Activated CD4-positive, alpha-beta memory T cell treated with anti-CD3 and anti-CD28 coated beads, Interleukin-2, amount 10 ng/mL, durations not matched to agents 7 days and 5 days (primary cell): ENCODE data around the gene TCTN2. TPM values are rescaled to one million over a fixed set of nuclear protein-coding genes. Genes with fewer than 3 reads are reported as not detected.

ENCODE experiments used
- CTCF ChIA-PET: fragments of 350-600 bp; sonication (Branson Sonifier 250); formaldehyde crosslinking; loops from one replicate; lab custom pipeline; 2021; ENCODE audit warnings: antibody characterized with exemption, inconsistent platforms; lab: Charles Lee
- POLR2A ChIA-PET: fragments of 350-600 bp; sonication (Branson Sonifier 250); formaldehyde crosslinking; loops from one replicate; lab custom pipeline; 2021; ENCODE audit warnings: antibody characterized with exemption; lab: Charles Lee
- DNase-seq: peaks from one replicate; pipeline ENCODE4 v3.0.0-alpha.2; 2020
- H3K27ac Mint-ChIP-seq: one replicate; pipeline ENCODE4 v1.8.0; 2021; ENCODE audit warnings: mild to moderate bottlenecking, mixed read lengths
- H3K27me3 Mint-ChIP-seq: one replicate; pipeline ENCODE4 v1.8.0; 2021; ENCODE audit warnings: mixed read lengths
- H3K36me3 Mint-ChIP-seq: one replicate; pipeline ENCODE4 v1.8.0; 2021; ENCODE audit warnings: low read depth, mixed read lengths
- H3K4me1 Mint-ChIP-seq: one replicate; pipeline ENCODE4 v1.8.0; 2021; ENCODE audit warnings: mixed read lengths
- H3K4me3 Mint-ChIP-seq: one replicate; pipeline ENCODE4 v1.8.0; 2021; ENCODE audit warnings: mild to moderate bottlenecking, mixed read lengths
- H3K9me3 Mint-ChIP-seq: one replicate; pipeline ENCODE4 v1.8.0; 2021; ENCODE audit warnings: mixed read lengths
- total RNA-seq, 2 experiments: library from RNA; stranded (reverse); gene quantifications; one replicate each; pipeline ENCODE4 v1.2.3, GENCODE V29; 2021

Gene TCTN2
- total RNA-seq, 2 experiments from 2014 or later = 3.2 to 3.6 TPM

GRCh38 chr12:123696646-123697045 lies 25.7 kb downstream of the TCTN2 start:
- DNase-seq = no peak
- Mint-ChIP-seq H3K27ac (no peak overlapping the region), H3K36me3 (peaks cover 4% of the 10 kb centered on the region), H3K27me3 (no peaks in the 10 kb centered on the region), H3K4me3 (no peak overlapping the region), H3K9me3 (no peaks in the 10 kb centered on the region), H3K4me1 (no peaks in the 10 kb centered on the region)
- POLR2A ChIA-PET = interaction anchor here (0.7 to 2.1 kb wide), 2 partner anchors 16 to 1013 kb away, joined by 4 to 9 read pairs; partner anchors contain the start of gene ATP6V0A2
- CTCF ChIA-PET = no interaction called here

DNA sequence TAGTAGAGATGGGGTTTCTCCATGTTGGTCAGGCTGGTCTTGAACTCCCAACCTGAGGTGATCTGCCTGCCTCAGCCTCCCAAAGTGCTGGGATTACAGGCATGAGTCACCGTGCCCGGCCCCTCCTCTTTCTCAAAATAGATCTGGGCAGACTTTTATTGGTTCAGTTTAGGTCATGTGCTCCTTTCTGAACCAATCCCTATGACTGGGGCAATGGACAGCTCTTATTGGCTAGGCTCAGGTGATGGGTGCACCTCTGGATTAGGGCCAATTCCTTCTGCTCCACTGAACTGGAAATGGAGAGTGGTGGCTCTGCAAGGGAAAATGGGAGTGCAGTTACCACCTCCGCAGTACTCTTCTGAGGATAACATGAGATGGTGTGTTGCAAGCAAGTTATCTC lies 35.0 kb downstream of the TCTN2 start:
- Mint-ChIP-seq H3K27ac (no peak overlapping the region), H3K9me3 (no peaks in the 10 kb centered on the region), H3K4me1 (peaks cover 2% of the 10 kb centered on the region), H3K36me3 (no peaks in the 10 kb centered on the region), H3K27me3 (no peaks in the 10 kb centered on the region), H3K4me3 (no peak overlapping the region)
- CTCF ChIA-PET = no interaction called here
- DNase-seq = no peak
- POLR2A ChIA-PET = no interaction called here

GRCh38 chr12:123707466-123707865 lies 36.6 kb downstream of the TCTN2 start:
- CTCF ChIA-PET = interaction anchor here (0.6 kb wide), 1 partner anchor 461 kb away, joined by 3 read pairs; no protein-coding TSS in a partner anchor
- Mint-ChIP-seq H3K27ac (no peak overlapping the region), H3K36me3 (no peaks in the 10 kb centered on the region), H3K9me3 (no peaks in the 10 kb centered on the region), H3K4me3 (no peak overlapping the region), H3K4me1 (peaks cover 9% of the 10 kb centered on the region), H3K27me3 (no peaks in the 10 kb centered on the region)
- DNase-seq = no peak
- POLR2A ChIA-PET = no interaction called here

GRCh38 chr12:123712780-123713319 lies 41.9 kb downstream of the TCTN2 start:
- DNase-seq = peak; percentile 18
- H3K4me3 Mint-ChIP-seq = peak overlapping the region; percentile 89
- ChIA-PET POLR2A (interaction anchor here (0.7 to 4.4 kb wide), 21 partner anchors 10 to 982 kb away, joined by 3 to 25 read pairs (median 5); partner anchors contain the start of genes DDX55, DNAH10, EIF2B1 and GTF2H3), CTCF (interaction anchor here (0.5 to 2.2 kb wide), 7 partner anchors 10 to 401 kb away, joined by 3 to 7 read pairs (median 4); partner anchors contain the start of genes SBNO1 and TCTN2)
- H3K27ac Mint-ChIP-seq = peak overlapping the region; percentile 81
- peaks cover 4% of the 10 kb centered on the region for H3K36me3 Mint-ChIP-seq
- H3K4me1 Mint-ChIP-seq = peaks cover 40% of the 10 kb centered on the region
- H3K9me3 Mint-ChIP-seq = no peaks in the 10 kb centered on the region
- H3K27me3 Mint-ChIP-seq = no peaks in the 10 kb centered on the region

DNA sequence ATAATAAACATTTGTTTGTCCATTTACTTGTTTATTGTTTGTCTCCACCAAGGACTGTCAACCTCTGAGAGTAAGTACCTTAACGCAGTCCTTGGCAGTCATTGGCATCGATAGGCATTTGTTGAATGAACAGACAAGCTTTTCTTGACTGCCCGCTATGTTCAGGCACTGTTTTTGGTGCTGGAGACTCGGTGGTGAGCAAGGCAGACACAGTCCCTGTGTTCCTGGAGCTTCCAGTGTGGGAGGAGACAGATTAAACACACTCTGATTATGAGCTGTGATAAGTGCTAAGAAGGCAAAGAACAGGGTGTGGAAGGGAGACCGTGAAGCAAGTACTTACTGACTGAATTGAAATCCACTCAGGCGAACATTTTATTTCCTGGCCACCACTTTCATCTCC lies 42.5 kb downstream of the TCTN2 start:
- ChIA-PET POLR2A (interaction anchor here (0.7 to 4.4 kb wide), 12 partner anchors 11 to 981 kb away, joined by 3 to 25 read pairs (median 3); partner anchors contain the start of genes DDX55, EIF2B1, GTF2H3 and MPHOSPH9), CTCF (interaction anchor here (0.5 to 2.2 kb wide), 4 partner anchors 9 to 402 kb away, joined by 3 to 7 read pairs (median 4); partner anchors contain the start of gene TCTN2)
- peak; percentile 22 for DNase-seq
- Mint-ChIP-seq H3K4me3 (peak overlapping the region; percentile 89), H3K4me1 (peaks cover 40% of the 10 kb centered on the region), H3K36me3 (peaks cover 4% of the 10 kb centered on the region), H3K27me3 (no peaks in the 10 kb centered on the region), H3K27ac (peak overlapping the region; percentile 81), H3K9me3 (no peaks in the 10 kb centered on the region)

GRCh38 chr12:123713823-123714585 lies 43.1 kb downstream of the TCTN2 start:
- Mint-ChIP-seq H3K4me3 (peak overlapping the region; percentile 89), H3K27ac (peak overlapping the region; percentile 81), H3K9me3 (no peaks in the 10 kb centered on the region), H3K4me1 (peaks cover 40% of the 10 kb centered on the region), H3K27me3 (no peaks in the 10 kb centered on the region), H3K36me3 (peaks cover 4% of the 10 kb centered on the region)
- DNase-seq = peak; percentile 29
- POLR2A ChIA-PET = interaction anchor here (0.9 to 4.4 kb wide), 10 partner anchors 11 to 485 kb away, joined by 3 to 25 read pairs (median 4); partner anchors contain the start of genes DDX55, EIF2B1, GTF2H3 and MPHOSPH9
- CTCF ChIA-PET = interaction anchor here (0.9 to 1.5 kb wide), 4 partner anchors 8 to 349 kb away, joined by 3 to 4 read pairs (median 3); partner anchors contain the start of gene SBNO1

GRCh38 chr12:123715195-123715594 lies 44.3 kb downstream of the TCTN2 start:
- POLR2A ChIA-PET = interaction anchor here (0.5 to 4.4 kb wide), 5 partner anchors 9 to 483 kb away, joined by 3 to 25 read pairs (median 4); partner anchors contain the start of gene DDX55

DNA sequence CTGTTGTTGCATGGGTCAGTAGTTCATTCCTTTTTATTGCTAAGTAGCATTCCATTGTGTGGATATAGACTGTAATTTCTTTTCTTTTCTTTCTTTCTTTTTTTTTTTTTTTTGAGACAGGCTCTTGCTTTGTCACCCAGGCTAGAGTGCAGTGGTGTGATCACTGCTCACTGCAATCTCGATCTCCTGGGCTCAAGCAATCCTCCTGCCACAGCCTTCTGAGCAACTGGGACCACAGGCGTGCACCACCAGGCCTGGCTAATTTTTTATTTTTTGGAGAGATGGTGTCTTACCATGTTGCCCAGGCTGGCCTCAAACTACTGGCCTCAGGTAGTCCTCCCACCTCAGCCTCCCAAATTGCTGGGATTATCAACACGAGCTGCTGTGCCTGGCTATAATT lies 46.4 kb downstream of the TCTN2 start:
- Mint-ChIP-seq H3K36me3 (peaks cover 16% of the 10 kb centered on the region), H3K27ac (no peak overlapping the region), H3K27me3 (no peaks in the 10 kb centered on the region), H3K4me3 (no peak overlapping the region), H3K4me1 (peaks cover 51% of the 10 kb centered on the region), H3K9me3 (no peaks in the 10 kb centered on the region)
- DNase-seq = no peak
- POLR2A ChIA-PET = no interaction called here
- CTCF ChIA-PET = no interaction called here

More at GRCh38 chr12:123715195-123715594, 44.3 kb downstream of the TCTN2 start:
- peak overlapping the region; percentile 81 for H3K27ac Mint-ChIP-seq
- no peak for DNase-seq
- peaks cover 7% of the 10 kb centered on the region for H3K36me3 Mint-ChIP-seq
- H3K27me3 Mint-ChIP-seq = no peaks in the 10 kb centered on the region
- H3K9me3 Mint-ChIP-seq = no peaks in the 10 kb centered on the region
- CTCF ChIA-PET = interaction anchor here (1.5 kb wide), 1 partner anchor 83 kb away, joined by 3 read pairs; no protein-coding TSS in a partner anchor
- peak overlapping the region; percentile 89 for H3K4me3 Mint-ChIP-seq
- peaks cover 51% of the 10 kb centered on the region for H3K4me1 Mint-ChIP-seq

DNA sequence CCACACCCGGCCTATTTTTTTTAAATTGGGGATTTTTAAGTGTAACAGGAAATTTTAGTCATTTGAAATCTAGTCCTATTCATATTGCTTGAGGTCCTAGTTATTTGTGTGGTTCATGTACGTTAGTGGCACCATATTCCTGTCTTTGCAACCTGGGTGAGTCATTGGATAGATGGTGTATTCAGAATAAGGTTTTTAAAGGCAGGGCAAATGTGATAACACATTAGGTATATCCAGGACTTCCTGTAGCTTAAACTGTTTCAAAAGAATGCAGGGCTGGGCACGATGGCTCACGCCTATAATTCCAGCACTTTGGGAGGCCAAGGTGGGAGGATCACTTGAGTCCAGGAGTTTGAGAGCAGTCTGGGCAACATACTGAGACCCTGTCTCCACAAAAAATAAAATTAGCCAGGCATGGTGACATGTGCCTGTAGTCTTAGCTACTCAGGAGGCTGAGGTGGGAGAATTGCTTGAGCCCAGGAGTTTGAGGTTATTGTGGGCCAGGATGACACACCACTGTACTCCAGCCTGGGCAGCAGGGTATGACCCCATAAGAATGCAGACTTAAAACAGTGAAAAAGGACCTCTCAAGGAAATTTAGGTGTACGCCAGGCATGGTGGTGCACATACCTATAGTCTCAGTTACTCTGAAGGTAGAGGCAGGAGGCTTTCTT lies 49.4 kb downstream of the TCTN2 start:
- H3K27me3 Mint-ChIP-seq = no peaks in the 10 kb centered on the region
- POLR2A ChIA-PET = interaction anchor here (1.0 kb wide), 1 partner anchor 9 kb away, joined by 3 read pairs; no protein-coding TSS in a partner anchor
- no peak for DNase-seq
- peaks cover 21% of the 10 kb centered on the region for H3K36me3 Mint-ChIP-seq
- CTCF ChIA-PET = no interaction called here
- H3K4me3 Mint-ChIP-seq = no peak overlapping the region
- H3K4me1 Mint-ChIP-seq = peaks cover 38% of the 10 kb centered on the region
- H3K9me3 Mint-ChIP-seq = no peaks in the 10 kb centered on the region
- H3K27ac Mint-ChIP-seq = peak overlapping the region; percentile 38

- Mint-ChIP-seq H3K4me3 (no peak overlapping the region), H3K9me3 (no peaks in the 10 kb centered on the region), H3K36me3 (peaks cover 27% of the 10 kb centered on the region), H3K27ac (peak overlapping the region; percentile 3), H3K27me3 (no peaks in the 10 kb centered on the region), H3K4me1 (peaks cover 34% of the 10 kb centered on the region)
- DNase-seq = no peak
- POLR2A ChIA-PET = no interaction called here
- CTCF ChIA-PET = no interaction called here
Observed at GRCh38 chr12:123721245-123721644, 50.3 kb downstream of the TCTN2 start.

- ChIA-PET CTCF (interaction anchor here (1.4 kb wide), 1 partner anchor 10 kb away, joined by 3 read pairs; no protein-coding TSS in a partner anchor), POLR2A (no interaction called here)
- DNase-seq = no peak
- Mint-ChIP-seq H3K4me1 (peaks cover 29% of the 10 kb centered on the region), H3K27me3 (no peaks in the 10 kb centered on the region), H3K36me3 (peaks cover 38% of the 10 kb centered on the region), H3K27ac (no peak overlapping the region), H3K9me3 (no peaks in the 10 kb centered on the region), H3K4me3 (no peak overlapping the region)
Observed at GRCh38 chr12:123723011-123723410, 52.1 kb downstream of the TCTN2 start.

DNA sequence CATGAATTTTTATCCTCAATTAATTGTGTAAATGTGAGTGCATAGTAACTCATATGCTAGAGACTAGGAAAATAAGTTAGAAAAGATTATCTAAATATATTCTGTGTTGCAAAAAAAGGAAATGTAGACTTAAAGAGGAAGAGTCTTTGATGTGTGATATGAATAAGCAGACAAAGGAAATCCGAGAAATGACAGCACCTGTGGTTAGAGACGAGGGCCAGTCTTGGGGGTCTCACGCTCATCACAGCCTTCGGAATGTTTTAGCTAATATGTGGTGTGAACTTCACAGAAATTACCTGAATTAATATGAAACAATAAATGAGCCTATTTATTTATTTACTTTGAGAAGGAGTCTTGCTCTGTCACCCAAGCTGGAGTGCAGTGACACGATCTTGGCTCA lies 52.9 kb downstream of the TCTN2 start:
- CTCF ChIA-PET = interaction anchor here (0.7 to 1.4 kb wide), 2 partner anchors 11 to 263 kb away, joined by 3 to 5 read pairs; partner anchors contain the start of gene ATP6V0A2

More for the DNA sequence above, 52.9 kb downstream of the TCTN2 start:
- H3K27ac Mint-ChIP-seq = no peak overlapping the region
- no peak for DNase-seq
- H3K27me3 Mint-ChIP-seq = no peaks in the 10 kb centered on the region
- H3K36me3 Mint-ChIP-seq = peaks cover 43% of the 10 kb centered on the region
- H3K9me3 Mint-ChIP-seq = no peaks in the 10 kb centered on the region
- H3K4me3 Mint-ChIP-seq = no peak overlapping the region
- POLR2A ChIA-PET = interaction anchor here (2.7 kb wide), 1 partner anchor 10 kb away, joined by 25 read pairs; the partner anchor contains the start of gene ATP6V0A2
- H3K4me1 Mint-ChIP-seq = peaks cover 29% of the 10 kb centered on the region
